H9 (cell line): ENCODE measurements around the gene C19orf47. TPM values are rescaled to one million over a fixed set of nuclear protein-coding genes. Genes with fewer than 3 reads are reported as not detected.
A peak's percentile ranks its signal among the peaks of the same experiment; 100 is the strongest.

Experiments
- DNase-seq: peaks from one replicate; pipeline ENCODE4 v3.0.0-alpha.2; 2017
- H2AFZ ChIP-seq: one replicate; pipeline ENCODE4 v1.6.1; 2013; ENCODE audit warnings: mild to moderate bottlenecking, low read length, control low read depth, moderate library complexity
- H2AK5ac ChIP-seq: 2 replicates; pipeline ENCODE4 v1.6.1; 2013; ENCODE audit warnings: low read length, control low read depth, mixed read lengths; ENCODE audit not compliant: insufficient read length
- H2BK120ac ChIP-seq: one replicate; pipeline ENCODE4 v1.6.1; 2013; ENCODE audit warnings: low read depth, mild to moderate bottlenecking, low read length, control low read depth, inconsistent platforms; ENCODE audit not compliant: poor library complexity, severe bottlenecking
- H2BK12ac ChIP-seq: 2 replicates; pipeline ENCODE4 v1.6.1; 2013; ENCODE audit warnings: low read length, control low read depth, mixed read lengths, low read depth; ENCODE audit not compliant: insufficient read length
- H2BK15ac ChIP-seq: 2 replicates; pipeline ENCODE4 v1.6.1; 2013; ENCODE audit warnings: low read depth, low read length, control low read depth
- H2BK20ac ChIP-seq: one replicate; pipeline ENCODE4 v1.6.1; 2013; ENCODE audit warnings: low read depth, mild to moderate bottlenecking, low read length, control low read depth, inconsistent platforms; ENCODE audit not compliant: poor library complexity, severe bottlenecking
- H2BK5ac ChIP-seq: 2 replicates; pipeline ENCODE4 v1.6.1; 2013; ENCODE audit warnings: low read length, control low read depth, mixed read lengths; ENCODE audit not compliant: insufficient read length
- H3K14ac ChIP-seq: 2 replicates; pipeline ENCODE4 v1.6.1; 2013; ENCODE audit warnings: low read length, control low read depth; ENCODE audit not compliant: insufficient read depth
- H3K18ac ChIP-seq: 2 replicates; pipeline ENCODE4 v1.6.1; 2013; ENCODE audit warnings: low read depth, mild to moderate bottlenecking, mixed read lengths, low read length, control low read depth; ENCODE audit not compliant: insufficient read length
- H3K23ac ChIP-seq: 2 replicates; pipeline ENCODE4 v1.6.1; 2013; ENCODE audit warnings: low read length, control low read depth, mixed read lengths, low read depth; ENCODE audit not compliant: insufficient read length
- H3K23me2 ChIP-seq: 2 replicates; pipeline ENCODE4 v1.6.1; 2013; ENCODE audit warnings: low read depth, mild to moderate bottlenecking, mixed read lengths, low read length, control low read depth; ENCODE audit not compliant: insufficient read length, poor library complexity, severe bottlenecking
- H3K27ac ChIP-seq: 2 replicates; pipeline ENCODE4 v1.5.1; 2013; ENCODE audit warnings: low read length, control low read depth, mixed read lengths, low read depth; ENCODE audit not compliant: insufficient read length
- H3K27me3 ChIP-seq: 2 replicates; pipeline ENCODE4 v1.6.1; 2013; ENCODE audit warnings: low read length, control low read depth, inconsistent platforms; ENCODE audit not compliant: insufficient read depth
- H3K4ac ChIP-seq: 2 replicates; pipeline ENCODE4 v1.6.1; 2013; ENCODE audit warnings: low read depth, mild to moderate bottlenecking, control low read depth, inconsistent platforms, low read length, moderate library complexity
- H3K4me1 ChIP-seq: 2 replicates; pipeline ENCODE4 v1.6.1; 2013; ENCODE audit warnings: low read length, control low read depth, inconsistent platforms; ENCODE audit not compliant: insufficient read depth
- H3K4me2 ChIP-seq: 2 replicates; pipeline ENCODE4 v1.6.1; 2013; ENCODE audit warnings: low read length, control low read depth, mixed read lengths; ENCODE audit not compliant: insufficient read length, insufficient read depth
- H3K56ac ChIP-seq: 2 replicates; pipeline ENCODE4 v1.6.1; 2013; ENCODE audit warnings: low read depth, mild to moderate bottlenecking, mixed read lengths, low read length, control low read depth; ENCODE audit not compliant: insufficient read length
- H3K79me1 ChIP-seq: 2 replicates; pipeline ENCODE4 v1.6.1; 2013; ENCODE audit warnings: low read depth, mild to moderate bottlenecking, moderate library complexity, low read length, control low read depth, inconsistent platforms; ENCODE audit not compliant: insufficient read depth, poor library complexity, severe bottlenecking
- H3K79me2 ChIP-seq: 2 replicates; pipeline ENCODE4 v1.6.1; 2013; ENCODE audit warnings: low read length, control low read depth, inconsistent platforms; ENCODE audit not compliant: insufficient read depth
- H3K9ac ChIP-seq: 2 replicates; pipeline ENCODE4 v1.6.1; 2013; ENCODE audit warnings: low read length, control low read depth, mixed read lengths; ENCODE audit not compliant: insufficient read length; ENCODE audit errors: extremely low read depth
- H3K9me3 ChIP-seq: one replicate; pipeline ENCODE4 v1.6.1; 2013; ENCODE audit warnings: low read depth, low read length, inconsistent platforms; ENCODE audit not compliant: control insufficient read depth
- H3T11ph ChIP-seq: one replicate; pipeline ENCODE4 v1.6.1; 2013; ENCODE audit warnings: mild to moderate bottlenecking, low read length, control low read depth, inconsistent platforms
- H4K20me1 ChIP-seq: one replicate; pipeline ENCODE4 v1.6.1; 2013; ENCODE audit not compliant: control insufficient read depth, insufficient read length, insufficient read depth
- H4K5ac ChIP-seq: 2 replicates; pipeline ENCODE4 v1.6.1; 2013; ENCODE audit warnings: low read depth, mild to moderate bottlenecking, mixed read lengths, low read length, control low read depth; ENCODE audit not compliant: insufficient read length
- H4K8ac ChIP-seq: replicated peaks from 2 replicates; pipeline ENCODE4 v1.6.1; 2013; ENCODE audit warnings: low read length, control low read depth, mixed read lengths, low read depth; ENCODE audit not compliant: insufficient read length
- H4K91ac ChIP-seq: 2 replicates; pipeline ENCODE4 v1.6.1; 2013; ENCODE audit warnings: low read depth, mild to moderate bottlenecking, moderate library complexity, mixed read lengths, low read length, control low read depth; ENCODE audit not compliant: insufficient read length
- H3K27ac Mint-ChIP-seq, 3 experiments: 2 replicates in 2 of 3; 3 replicates in 1 of 3; pipeline ENCODE4 v1.8.0; 2020 to 2021; ENCODE audit warnings: mixed read lengths in 3 of 3, mild to moderate bottlenecking in 1 of 3, moderate library complexity in 1 of 3
- H3K27me3 Mint-ChIP-seq: 2 replicates; pipeline ENCODE4 v1.8.0; 2021; ENCODE audit warnings: low read depth, mild to moderate bottlenecking, moderate library complexity, mixed read lengths
- H3K36me3 Mint-ChIP-seq, 3 experiments: 2 replicates in 2 of 3; 3 replicates in 1 of 3; pipeline ENCODE4 v1.8.0; 2020 to 2021; ENCODE audit warnings: low read depth in 3 of 3, mixed read lengths in 3 of 3; ENCODE audit not compliant: insufficient read depth in 1 of 3
- H3K4me1 Mint-ChIP-seq, 2 experiments: 2 replicates each; pipeline ENCODE4 v1.8.0; 2020; ENCODE audit warnings: mixed read lengths in 2 of 2
- H3K4me3 Mint-ChIP-seq, 2 experiments: 2 replicates in 1 of 2; 3 replicates in 1 of 2; pipeline ENCODE4 v1.8.0; 2020 to 2021; ENCODE audit warnings: mild to moderate bottlenecking in 2 of 2, mixed read lengths in 2 of 2, moderate library complexity in 1 of 2
- H3K9me3 Mint-ChIP-seq, 2 experiments: 2 replicates in 1 of 2; 3 replicates in 1 of 2; pipeline ENCODE4 v1.8.0; 2020; ENCODE audit warnings: mild to moderate bottlenecking in 2 of 2, mixed read lengths in 2 of 2, moderate library complexity in 1 of 2
- WGBS: extraction: QIAGEN DNeasy Blood & Tissue Kit; methylation state at CpG from one replicate; pipeline ENCODE4 v1.1.7; 2013; ENCODE audit warnings: missing lambda C conversion rate, low lambda C conversion rate, mixed read lengths; ENCODE audit not compliant: insufficient read length; ENCODE audit errors: extremely low coverage; 5-methylcytosine and 5-hydroxymethylcytosine counted together
- total RNA-seq: library from RNA; stranded (reverse); gene quantifications from 2 replicates; pipeline ENCODE4 v1.2.1, GENCODE V29; 2021
- TF ChIP-seq, protein P1 (sequence below): fragments of 200-600 bp; sonication (generic); conservative IDR thresholded peaks from 3 replicates; pipeline ENCODE4 v1.8.0; 2021; ENCODE audit warnings: antibody characterized with exemption, mild to moderate bottlenecking

C19orf47 gene
- total RNA-seq, 1 experiment from 2014 or later = 19.4 TPM

DNA sequence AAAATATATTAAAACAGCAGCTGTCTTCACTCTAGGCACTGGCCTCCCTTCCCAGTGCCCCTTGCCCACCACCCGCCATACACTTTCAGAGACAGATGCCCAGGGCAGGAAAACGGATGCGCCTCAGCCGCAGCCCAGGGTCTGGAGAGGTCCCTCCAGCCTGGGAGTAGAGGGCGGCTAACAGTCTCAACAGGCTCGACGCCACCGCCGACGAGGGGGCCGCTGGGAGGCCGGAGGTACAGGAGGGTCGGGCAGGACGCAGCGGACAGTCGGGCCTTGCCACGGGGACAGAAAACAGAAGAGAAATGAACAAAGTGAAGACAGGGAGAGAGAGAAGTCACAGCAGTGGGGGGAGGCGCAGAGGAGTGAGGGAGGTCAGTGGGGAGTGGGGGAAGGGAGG lies 27.1 kb downstream of the C19orf47 start:
- Mint-ChIP-seq H3K4me3 (no peak overlapping the region), H3K9me3 (no peaks in the 10 kb centered on the region; a peak in 1 of 5 replicates), H3K4me1 (peaks cover 0 to 4% of the 10 kb centered on the region in 2 experiments; a peak in 1 of 4 replicates), H3K27ac (peak overlapping the region in 1 of 3 experiments; percentile 44; a peak in 2 of 7 replicates), H3K36me3 (peaks cover 9 to 67% (median 41%) of the 10 kb centered on the region in 3 experiments), H3K27me3 (no peaks in the 10 kb centered on the region)
- Histone ChIP-seq H3K14ac (no peak overlapping the region), H4K5ac (no peak overlapping the region), H3K9me3 (no peaks in the 10 kb centered on the region), H2BK20ac (no peak overlapping the region), H4K8ac (no peak overlapping the region), H3K23me2 (no peaks in the 10 kb centered on the region), H4K20me1 (no peaks in the 10 kb centered on the region), H3K4me2 (no peak overlapping the region), H2BK15ac (no peak overlapping the region), H3K27me3 (no peaks in the 10 kb centered on the region; the same call in 1 of the 2 replicates), H2AFZ (no peak overlapping the region), H3K27ac (no peak overlapping the region), H2BK12ac (no peak overlapping the region), H3K18ac (no peak overlapping the region), H3K79me1 (no peaks in the 10 kb centered on the region), H2AK5ac (no peak overlapping the region), H3K4me1 (no peaks in the 10 kb centered on the region), H3K23ac (no peak overlapping the region), H3T11ph (no peak overlapping the region), H4K91ac (no peak overlapping the region), H3K4ac (no peak overlapping the region), H2BK5ac (no peak overlapping the region), H3K9ac (no peak overlapping the region), H3K56ac (no peak overlapping the region), H2BK120ac (no peak overlapping the region), H3K79me2 (no peaks in the 10 kb centered on the region)
- DNase-seq = no peak
- no CpG with 5 or more reads among the region's 18 CpGs for WGBS
- TF ChIP-seq, protein P1, sequence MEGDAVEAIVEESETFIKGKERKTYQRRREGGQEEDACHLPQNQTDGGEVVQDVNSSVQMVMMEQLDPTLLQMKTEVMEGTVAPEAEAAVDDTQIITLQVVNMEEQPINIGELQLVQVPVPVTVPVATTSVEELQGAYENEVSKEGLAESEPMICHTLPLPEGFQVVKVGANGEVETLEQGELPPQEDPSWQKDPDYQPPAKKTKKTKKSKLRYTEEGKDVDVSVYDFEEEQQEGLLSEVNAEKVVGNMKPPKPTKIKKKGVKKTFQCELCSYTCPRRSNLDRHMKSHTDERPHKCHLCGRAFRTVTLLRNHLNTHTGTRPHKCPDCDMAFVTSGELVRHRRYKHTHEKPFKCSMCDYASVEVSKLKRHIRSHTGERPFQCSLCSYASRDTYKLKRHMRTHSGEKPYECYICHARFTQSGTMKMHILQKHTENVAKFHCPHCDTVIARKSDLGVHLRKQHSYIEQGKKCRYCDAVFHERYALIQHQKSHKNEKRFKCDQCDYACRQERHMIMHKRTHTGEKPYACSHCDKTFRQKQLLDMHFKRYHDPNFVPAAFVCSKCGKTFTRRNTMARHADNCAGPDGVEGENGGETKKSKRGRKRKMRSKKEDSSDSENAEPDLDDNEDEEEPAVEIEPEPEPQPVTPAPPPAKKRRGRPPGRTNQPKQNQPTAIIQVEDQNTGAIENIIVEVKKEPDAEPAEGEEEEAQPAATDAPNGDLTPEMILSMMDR = no peak
